Glutamatergic neuron (in vitro differentiated cells): ENCODE results near the gene C1QTNF12. TPM values are rescaled to one million over a fixed set of nuclear protein-coding genes. Genes with fewer than 3 reads are reported as not detected.

Experiments
- DNase-seq: peaks from one replicate; pipeline ENCODE4 v3.0.0; 2022
- H3K27ac Mint-ChIP-seq: one replicate; pipeline ENCODE4 v1.8.0; 2020; ENCODE audit warnings: mild to moderate bottlenecking, mixed read lengths, inconsistent platforms; ENCODE audit not compliant: unreplicated experiment
- H3K27me3 Mint-ChIP-seq: one replicate; pipeline ENCODE4 v1.8.0; 2020; ENCODE audit warnings: mild to moderate bottlenecking, moderate library complexity, mixed read lengths, inconsistent platforms; ENCODE audit not compliant: unreplicated experiment
- H3K36me3 Mint-ChIP-seq: one replicate; pipeline ENCODE4 v1.8.0; 2020; ENCODE audit warnings: mild to moderate bottlenecking, mixed read lengths, inconsistent platforms; ENCODE audit not compliant: unreplicated experiment
- H3K4me1 Mint-ChIP-seq: one replicate; pipeline ENCODE4 v1.8.0; 2020; ENCODE audit warnings: mild to moderate bottlenecking, low read depth, mixed read lengths, inconsistent platforms; ENCODE audit not compliant: unreplicated experiment
- H3K4me3 Mint-ChIP-seq: one replicate; pipeline ENCODE4 v1.8.0; 2020; ENCODE audit warnings: mild to moderate bottlenecking, mixed read lengths, inconsistent platforms; ENCODE audit not compliant: unreplicated experiment
- H3K9me3 Mint-ChIP-seq: one replicate; pipeline ENCODE4 v1.8.0; 2020; ENCODE audit warnings: mild to moderate bottlenecking, moderate library complexity, mixed read lengths, inconsistent platforms; ENCODE audit not compliant: unreplicated experiment
- CTCF ChIP-seq: fragments of 200-600 bp; sonication (generic); IDR thresholded peaks from one replicate; pipeline ENCODE4 v1.5.0; 2021; ENCODE audit not compliant: partially characterized antibody, unreplicated experiment
- total RNA-seq: library from RNA; stranded (reverse); fragmentation: NEBNext Ultra II Directional; extraction: Animal tissue kit (Norgen Biotek cat#: 25700); gene quantifications from one replicate; pipeline ENCODE4 v1.2.1, GENCODE V29; 2021; ENCODE audit not compliant: unreplicated experiment

Gene C1QTNF12
- total RNA-seq, 1 donor from 2014 or later = 9.1 TPM

- peak overlapping the region; percentile 77 for H3K4me3 Mint-ChIP-seq
- TF ChIP-seq CTCF = no peak
- no peaks in the 10 kb centered on the region for H3K36me3 Mint-ChIP-seq
- DNase-seq = no peak
- H3K4me1 Mint-ChIP-seq = peaks cover 32% of the 10 kb centered on the region
- H3K27me3 Mint-ChIP-seq = peaks cover 14% of the 10 kb centered on the region
- H3K9me3 Mint-ChIP-seq = peaks cover 16% of the 10 kb centered on the region
- H3K27ac Mint-ChIP-seq = peak overlapping the region; percentile 73
These were observed 24.3 kb upstream of the C1QTNF12 start for GRCh38 chr1:1270813-1271212.

- no peak for DNase-seq
- H3K4me3 Mint-ChIP-seq = no peak overlapping the region
- peaks cover 16% of the 10 kb centered on the region for H3K9me3 Mint-ChIP-seq
- no peak for TF ChIP-seq CTCF
- no peak overlapping the region for H3K27ac Mint-ChIP-seq
- peaks cover 11% of the 10 kb centered on the region for H3K27me3 Mint-ChIP-seq
- peaks cover 25% of the 10 kb centered on the region for H3K4me1 Mint-ChIP-seq
- H3K36me3 Mint-ChIP-seq = no peaks in the 10 kb centered on the region
These were observed 21.8 kb upstream of the C1QTNF12 start for GRCh38 chr1:1268284-1268682.

- no peak for DNase-seq
- peaks cover 11% of the 10 kb centered on the region for H3K9me3 Mint-ChIP-seq
- H3K27ac Mint-ChIP-seq = no peak overlapping the region
- peaks cover 25% of the 10 kb centered on the region for H3K4me1 Mint-ChIP-seq
- no peaks in the 10 kb centered on the region for H3K36me3 Mint-ChIP-seq
- H3K4me3 Mint-ChIP-seq = no peak overlapping the region
- TF ChIP-seq CTCF = no peak
- H3K27me3 Mint-ChIP-seq = peaks cover 9% of the 10 kb centered on the region
These were observed 21.2 kb upstream of the C1QTNF12 start for GRCh38 chr1:1267488-1268283.

GRCh38 chr1:1264868-1265272 lies 18.3 kb upstream of the C1QTNF12 start:
- Mint-ChIP-seq H3K36me3 (no peaks in the 10 kb centered on the region), H3K4me3 (peak overlapping the region; percentile 19), H3K9me3 (peaks cover 8% of the 10 kb centered on the region), H3K27ac (no peak overlapping the region), H3K4me1 (peaks cover 16% of the 10 kb centered on the region), H3K27me3 (peaks cover 4% of the 10 kb centered on the region)
- TF ChIP-seq CTCF = peak; percentile 10
- peak; percentile 53 for DNase-seq

- H3K27ac Mint-ChIP-seq = no peak overlapping the region
- peaks cover 17% of the 10 kb centered on the region for H3K4me1 Mint-ChIP-seq
- no peak for TF ChIP-seq CTCF
- no peak for DNase-seq
- H3K9me3 Mint-ChIP-seq = peaks cover 12% of the 10 kb centered on the region
- H3K4me3 Mint-ChIP-seq = no peak overlapping the region
- H3K36me3 Mint-ChIP-seq = no peaks in the 10 kb centered on the region
- H3K27me3 Mint-ChIP-seq = peaks cover 4% of the 10 kb centered on the region
These were observed 17.5 kb upstream of the C1QTNF12 start for GRCh38 chr1:1264026-1264425.
